GM19455 (cell line): ENCODE data around the gene CLEC4M.
"Not testable (repeated sequence)": the region's sequence is repeated elsewhere in the genome, so short reads cannot be mapped to it uniquely, and the experiment has no call there.

Source experiments
- ATAC-seq: cut with Tn5 transposase; IDR thresholded peaks from one replicate; pipeline ENCODE4 v1.9.1; 2021; ENCODE audit not compliant: unreplicated experiment

Gene CLEC4M

DNA sequence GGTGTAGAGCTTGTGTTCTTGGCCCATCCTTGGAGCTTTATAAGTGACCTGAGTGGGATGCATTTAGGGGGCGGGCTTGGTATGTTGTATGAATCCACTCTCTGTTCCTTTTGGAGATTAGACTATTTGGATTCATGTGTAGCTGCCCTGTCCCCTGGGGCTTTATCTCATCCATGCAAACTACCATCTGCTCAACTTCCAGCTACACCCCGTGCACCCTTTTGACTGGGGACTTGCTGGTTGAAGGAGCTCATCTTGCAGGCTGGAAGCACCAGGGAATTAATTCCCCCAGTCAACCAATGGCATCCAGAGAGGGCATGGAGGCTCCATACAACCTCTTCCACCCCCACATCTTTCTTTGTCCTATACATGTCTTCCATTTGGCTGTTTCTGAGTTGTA, 6.1 kb downstream of the CLEC4M start:
- no peak for ATAC-seq

DNA sequence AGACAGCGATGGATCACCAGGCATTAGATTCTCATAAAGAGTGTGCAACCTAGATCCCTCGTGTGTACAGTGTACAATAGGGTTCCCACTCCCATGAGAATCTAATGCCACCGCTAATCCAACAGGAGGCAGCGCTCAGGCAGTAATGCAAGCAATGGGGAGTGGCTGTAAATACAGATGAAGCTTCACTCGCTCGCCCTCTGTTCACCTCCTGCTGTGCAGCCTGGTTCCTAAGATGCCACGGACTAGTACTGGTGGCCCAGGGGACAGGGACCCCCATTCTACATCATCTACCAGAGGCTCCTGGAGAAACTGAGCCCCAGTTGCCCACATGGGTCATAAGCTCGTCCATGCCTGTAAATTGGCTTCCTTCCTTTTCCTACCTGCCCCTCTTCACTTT, 8.0 kb downstream of the CLEC4M start:
- no peak for ATAC-seq

DNA sequence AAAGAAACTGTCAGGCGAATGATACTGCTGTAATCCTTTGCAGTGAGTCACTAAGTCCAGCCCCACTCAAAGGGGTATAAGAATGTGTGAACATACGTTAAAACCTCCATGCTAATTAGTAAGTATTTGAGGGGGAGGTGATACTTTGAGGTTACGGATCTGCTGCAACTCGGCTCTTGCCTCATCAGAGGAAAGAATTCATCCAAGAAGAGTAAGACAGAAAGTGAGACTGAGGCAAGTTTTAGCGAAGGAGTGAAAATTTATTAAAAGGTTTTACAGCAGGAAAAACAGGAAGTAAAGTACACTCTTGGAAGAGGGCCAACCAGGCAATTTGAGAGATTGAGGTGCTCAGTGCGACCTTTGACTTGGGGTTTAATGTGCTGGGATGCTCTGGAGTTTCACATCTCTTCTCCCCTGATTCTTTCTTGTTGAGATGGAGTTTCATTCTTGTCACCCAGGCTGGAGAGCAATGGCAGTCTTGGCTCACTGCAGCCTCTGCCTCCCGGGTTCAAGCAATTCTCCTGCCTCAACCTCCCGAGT, 9.8 kb downstream of the CLEC4M start:
- ATAC-seq: no peak

DNA sequence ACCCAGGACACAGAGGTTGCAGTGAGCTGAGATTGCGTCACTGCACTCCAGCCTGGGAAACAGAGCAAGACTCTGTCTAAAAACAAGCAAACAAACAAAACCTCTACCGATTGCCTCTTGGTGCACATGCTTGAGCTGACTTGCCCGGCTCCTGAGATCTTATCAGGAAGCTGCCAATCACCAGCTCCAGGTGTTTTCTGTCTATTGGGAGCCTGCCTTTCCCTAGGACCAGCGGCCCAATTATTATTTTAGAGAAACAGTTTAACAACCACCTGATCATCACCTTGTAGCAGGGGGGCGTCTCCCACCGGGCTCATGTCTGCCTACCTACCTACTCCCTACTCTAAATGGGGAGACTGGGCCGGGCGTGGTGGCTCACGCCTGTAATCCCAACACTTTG, 10.8 kb downstream of the CLEC4M start:
- no peak for ATAC-seq

DNA sequence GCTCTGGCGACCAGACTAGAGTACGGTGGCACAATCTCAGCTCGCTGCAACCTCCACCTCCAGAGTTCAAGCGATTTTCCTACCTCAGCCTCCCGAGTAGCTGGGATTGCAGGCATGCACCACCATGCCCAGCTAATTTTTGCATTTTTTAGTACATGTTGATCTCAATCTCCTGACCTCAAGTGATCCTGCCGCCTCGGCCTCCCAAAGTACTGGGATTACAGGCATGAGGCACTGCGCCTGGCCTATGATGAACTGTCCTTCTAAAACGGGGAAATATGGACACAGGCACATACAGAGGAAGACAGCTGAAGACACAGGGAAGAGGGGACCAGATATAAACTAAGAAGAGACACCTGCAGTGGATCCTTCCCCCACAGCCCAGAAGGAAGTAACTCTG, 12.7 kb downstream of the CLEC4M start:
- no peak for ATAC-seq

DNA sequence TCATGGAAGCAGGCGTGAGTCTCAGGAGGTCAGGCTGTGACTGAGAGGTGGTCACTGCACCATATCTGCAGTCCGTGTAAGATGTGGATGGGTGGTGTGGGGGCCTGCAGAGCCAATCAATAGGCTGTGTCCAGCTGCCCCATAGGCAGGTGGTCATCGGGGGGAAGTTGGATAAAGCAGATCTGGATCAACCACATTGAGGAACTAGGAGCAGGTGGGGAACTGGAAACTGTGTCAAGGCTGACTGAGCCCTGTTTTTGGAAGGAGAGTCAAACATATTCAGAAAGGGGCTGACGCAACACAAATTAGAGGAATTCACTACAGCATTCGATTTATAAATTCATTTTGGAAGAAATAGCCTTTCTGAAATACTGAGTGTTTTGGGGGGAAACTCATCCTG, 15.0 kb downstream of the CLEC4M start:
- no peak for ATAC-seq

DNA sequence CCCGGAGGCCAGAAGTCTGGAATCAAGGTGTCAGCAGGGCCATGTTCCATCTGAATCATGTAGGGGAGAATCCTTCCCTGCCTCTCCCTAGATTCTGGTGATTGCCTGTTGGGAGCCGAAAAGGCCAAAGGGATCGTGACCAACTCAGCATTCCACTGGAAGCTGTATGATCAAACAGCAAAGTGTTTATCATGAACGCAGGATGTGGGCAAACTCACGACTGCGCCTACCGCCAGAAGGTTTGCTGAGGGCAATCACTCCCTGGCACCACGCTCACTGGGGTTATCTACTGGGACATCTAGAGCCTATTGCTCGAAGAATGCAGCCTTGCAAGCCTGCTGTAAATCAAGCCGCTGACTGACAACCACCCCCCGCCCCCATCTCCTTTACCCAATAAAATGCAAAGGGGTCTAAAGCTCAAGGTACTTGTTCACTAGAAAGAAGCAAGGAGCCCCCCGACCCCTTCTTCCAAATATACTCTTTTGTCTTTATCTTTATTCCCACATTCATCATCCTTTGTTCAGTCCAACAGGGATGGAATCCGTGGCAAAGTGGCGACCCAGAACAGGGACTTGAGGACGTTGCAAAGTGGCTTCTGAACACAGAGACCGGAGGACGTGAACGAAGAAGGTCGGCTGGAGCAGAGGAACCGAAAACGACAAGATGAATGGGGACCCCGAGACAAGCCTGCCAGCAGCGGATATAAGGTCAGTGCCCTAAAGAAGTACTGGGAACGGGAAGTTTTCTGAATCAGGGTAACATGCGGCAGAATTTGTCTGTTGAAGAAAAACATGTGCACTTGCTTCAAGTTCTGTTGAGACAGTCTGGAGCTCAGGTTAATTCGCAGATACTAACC, 16.8 kb downstream of the CLEC4M start:
- ATAC-seq: no peak

DNA sequence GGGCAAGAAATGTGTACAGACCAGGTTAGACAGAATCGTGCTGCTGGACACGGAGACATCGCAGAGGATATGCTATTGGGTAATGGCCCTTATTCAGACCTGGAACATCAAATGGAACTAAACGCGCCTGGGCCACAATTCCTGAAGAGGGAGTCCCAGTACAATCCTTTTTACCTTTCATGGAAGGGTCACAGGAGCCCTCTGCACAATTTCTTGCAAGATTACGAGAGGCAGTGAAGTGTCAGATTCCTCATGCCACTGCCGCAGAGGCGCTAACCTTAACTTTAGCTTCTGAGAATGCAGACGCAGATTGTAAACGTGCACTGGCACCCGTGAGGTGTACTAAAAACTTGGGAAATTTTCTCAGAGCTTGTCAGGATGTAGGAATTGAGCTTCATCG, 18.1 kb downstream of the CLEC4M start:
- ATAC-seq: no peak

DNA sequence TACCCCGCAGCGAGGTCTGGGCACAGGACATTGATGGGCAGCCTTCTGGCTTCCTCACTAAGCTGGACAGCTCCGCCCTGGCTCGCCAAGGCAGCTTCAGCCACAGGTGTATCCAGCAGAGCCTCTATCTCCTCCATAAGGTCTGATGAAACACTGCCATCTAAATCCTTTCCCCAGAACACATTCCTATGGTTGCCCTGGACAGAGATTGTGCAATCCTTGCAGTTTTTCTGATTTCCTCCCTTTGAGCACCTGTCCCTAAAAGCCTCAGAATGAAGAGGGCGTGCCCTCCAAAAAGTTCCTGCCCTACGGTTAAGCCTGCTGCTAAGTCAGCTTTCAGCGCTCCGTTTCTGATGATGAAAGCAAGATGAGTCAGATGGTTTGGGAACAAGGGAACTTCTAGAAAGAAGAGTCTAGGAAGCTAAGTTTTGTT, 21.0 kb downstream of the CLEC4M start:
- ATAC-seq: no peak

DNA sequence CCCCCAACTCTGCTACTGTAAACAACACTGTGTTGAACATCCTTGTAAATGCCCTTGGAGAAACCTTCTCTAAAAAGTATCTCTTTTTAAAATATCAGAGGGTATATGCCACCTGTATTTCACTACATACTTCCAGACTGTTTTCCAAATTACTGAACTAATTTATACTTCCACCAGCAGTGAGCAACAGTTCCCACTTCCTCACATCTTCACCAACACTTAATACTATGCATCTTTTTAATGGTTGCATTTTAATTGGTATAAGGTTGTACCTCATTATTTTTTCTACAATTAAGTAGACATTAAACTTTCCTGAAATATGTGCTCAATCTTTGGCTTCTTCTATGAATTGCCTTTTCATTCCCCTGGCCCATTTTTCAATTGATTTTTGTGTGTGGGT, 21.8 kb downstream of the CLEC4M start:
- ATAC-seq: no peak

DNA sequence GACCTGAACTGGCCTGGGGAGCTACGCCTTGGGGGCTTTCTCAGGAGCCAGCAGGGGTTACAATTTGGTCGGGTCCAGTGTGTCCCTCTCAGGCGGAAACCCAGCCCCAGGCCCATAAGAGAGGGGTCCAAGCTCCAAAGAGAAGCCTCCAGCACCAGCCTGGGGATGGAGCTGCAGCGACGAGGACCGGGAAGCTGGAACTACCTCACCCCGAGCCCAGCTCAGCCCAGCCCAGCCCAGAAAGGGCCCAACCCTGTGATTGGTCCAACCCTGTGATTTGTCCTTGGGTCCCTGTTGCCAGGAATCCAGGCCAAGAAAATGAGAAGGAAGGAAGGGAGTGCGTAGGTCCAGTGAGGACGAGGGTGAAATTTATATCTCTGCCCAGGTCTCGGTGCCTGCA, 24.1 kb downstream of the CLEC4M start:
- ATAC-seq: no peak

DNA sequence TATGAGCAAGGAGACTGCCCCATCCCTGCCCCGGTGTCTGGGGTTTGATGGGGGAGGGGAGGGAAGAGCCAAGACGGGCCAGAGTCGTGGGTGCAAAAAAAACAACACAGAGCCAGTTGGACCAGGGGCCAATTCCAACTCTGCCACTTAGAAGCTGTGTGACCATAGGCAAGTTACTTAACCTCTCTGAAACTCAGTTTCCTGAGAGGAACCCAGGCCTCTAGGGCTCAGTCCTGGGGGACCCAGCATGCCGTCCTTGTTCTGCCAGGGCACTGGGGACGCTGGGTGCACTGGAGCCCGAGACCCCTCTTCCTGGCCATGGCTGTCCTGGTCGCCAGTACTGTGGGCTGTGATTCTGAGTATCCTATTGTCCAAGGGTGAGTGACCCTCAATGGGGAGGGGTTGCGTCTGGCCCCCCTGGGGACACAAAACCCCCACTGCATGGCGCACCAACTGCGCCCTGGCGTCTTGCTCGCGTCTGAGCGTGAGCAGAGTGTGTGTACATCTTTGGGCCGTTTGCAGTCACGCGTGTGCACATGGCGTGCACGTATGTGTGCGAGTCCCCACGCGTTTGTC, 24.6 kb downstream of the CLEC4M start:
- no peak for ATAC-seq

DNA sequence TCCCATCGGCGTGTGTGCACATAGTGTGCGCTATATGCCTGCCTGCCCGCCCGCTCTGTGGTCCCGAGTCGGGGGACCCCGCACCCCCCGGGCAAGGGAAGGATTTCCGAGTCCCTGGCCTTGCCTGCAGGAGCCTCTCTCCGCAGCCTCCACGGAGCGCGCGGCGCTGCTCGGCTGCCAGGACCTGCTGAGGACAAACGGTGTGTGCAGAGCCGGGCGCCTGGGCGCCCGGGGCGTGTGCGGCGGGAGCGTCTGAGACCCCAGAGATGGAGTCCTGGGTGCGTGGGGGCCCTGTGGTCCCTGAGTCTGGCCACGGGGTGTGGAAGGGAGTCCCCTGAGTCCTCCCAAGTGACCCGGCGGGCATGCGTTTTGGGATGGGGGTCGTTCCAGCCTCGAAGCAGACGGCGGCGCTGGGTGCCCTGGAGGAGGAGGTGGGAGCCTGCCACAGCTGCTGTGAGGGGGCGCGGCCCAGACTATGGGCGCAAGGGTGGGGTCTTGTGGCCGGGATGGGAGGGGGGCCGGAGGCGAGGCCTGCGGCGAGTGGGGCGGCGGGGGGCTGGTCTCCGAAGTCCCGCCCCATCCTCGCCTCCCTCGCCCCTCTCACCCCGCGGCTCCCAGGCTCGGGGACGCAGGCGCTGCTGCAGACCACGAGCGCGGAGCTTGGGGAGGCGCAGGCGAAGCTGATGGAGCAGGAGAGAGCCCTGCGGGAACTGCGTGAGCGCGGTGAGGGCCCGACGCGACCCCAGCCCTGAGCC, 25.3 kb downstream of the CLEC4M start:
- ATAC-seq: no peak

DNA sequence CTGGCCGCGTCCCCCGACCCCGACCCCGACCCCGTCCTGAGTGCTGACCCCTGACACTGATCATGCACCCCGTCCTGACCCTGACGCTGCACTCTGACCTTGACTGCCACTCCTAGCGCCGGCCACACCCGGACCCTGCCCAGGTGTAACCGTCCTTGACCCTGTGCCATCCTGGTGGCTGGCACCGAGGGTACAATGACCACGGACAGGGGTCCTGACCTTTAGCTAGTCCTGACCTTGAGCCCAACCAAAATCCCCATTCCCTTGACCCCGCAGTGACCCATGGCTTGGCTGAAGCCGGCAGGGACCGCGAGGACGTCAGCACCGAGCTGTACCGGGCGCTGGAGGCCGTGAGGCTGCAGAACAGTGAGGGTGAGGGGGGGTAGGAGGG, 25.9 kb downstream of the CLEC4M start:
- ATAC-seq: no peak

DNA sequence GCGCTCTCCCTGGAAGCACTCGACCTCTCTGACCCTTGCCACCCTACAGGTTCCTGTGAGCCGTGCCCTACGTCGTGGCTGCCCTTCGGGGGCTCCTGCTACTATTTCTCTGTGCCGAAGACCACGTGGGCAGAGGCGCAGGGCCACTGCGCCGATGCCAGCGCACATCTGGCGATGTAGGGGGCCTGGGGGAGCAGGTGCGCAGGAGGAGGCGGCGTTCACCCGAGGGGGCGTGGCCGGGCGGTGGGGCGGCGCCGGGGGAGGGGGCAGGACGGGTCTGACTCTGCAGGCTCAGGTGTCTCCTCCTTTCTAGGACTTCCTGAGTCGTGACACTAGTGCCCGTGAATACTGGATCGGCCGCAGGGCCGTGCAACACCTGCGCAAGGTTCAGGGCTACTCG, 26.4 kb downstream of the CLEC4M start:
- ATAC-seq: no peak

DNA sequence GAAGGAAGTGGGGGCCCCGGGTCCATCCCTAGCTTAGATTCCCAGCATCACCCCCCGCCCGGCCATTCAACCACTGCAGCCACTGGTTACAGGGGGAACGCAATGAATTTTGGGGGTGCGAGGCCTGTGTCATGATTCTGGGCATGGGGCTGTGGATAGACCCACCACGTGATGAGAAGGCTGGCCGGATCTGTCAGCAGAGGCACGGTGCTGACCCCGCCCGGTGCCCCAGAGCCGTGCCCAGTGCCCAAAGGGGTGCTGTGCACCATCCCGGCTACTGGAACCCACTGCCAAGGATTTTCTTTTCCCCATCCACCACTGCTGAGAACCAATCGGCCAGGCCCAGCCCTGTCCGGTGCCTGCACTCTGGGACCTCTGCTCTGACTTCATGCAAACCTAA, 27.4 kb downstream of the CLEC4M start:
- no peak for ATAC-seq

DNA sequence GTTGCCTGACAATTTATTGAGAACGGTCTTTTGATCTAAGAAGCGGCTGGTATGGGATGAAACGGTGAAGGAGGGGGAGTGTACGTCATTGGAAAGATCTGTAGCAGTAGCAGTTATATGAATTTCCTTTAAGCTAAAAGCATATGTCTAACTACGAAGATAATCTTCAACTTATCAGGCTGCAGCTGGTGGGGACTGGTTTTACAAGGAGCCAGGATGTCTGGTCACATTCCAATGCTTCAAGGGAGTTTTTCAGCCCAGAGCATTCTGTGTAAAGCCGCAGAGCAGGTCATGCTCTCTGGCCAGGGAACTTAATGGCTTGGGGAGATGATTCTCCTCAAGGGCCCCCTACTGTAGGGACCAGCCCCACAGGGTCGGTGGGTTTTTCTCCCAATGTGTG, 29.2 kb downstream of the CLEC4M start:
- ATAC-seq: no peak

DNA sequence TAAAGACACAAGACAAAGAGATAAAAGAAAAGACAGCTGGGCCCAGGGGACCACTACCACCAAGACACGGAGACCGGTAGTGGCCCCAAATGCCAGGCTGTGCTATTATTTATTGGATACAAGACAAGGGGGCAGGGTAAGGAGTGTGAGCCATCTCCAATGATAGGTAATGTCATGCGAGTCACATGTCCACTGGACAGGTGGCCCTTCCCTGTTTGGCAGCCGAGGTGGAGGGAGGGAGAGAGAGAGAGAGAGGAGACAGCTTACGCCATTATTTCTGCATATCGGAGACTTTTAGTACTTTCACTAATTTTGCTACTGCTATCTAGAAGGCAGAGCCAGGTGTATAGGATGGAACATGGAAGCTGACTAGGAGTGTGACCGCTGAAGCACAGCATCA, 29.7 kb downstream of the CLEC4M start:
- not testable (repeated sequence) for ATAC-seq

DNA sequence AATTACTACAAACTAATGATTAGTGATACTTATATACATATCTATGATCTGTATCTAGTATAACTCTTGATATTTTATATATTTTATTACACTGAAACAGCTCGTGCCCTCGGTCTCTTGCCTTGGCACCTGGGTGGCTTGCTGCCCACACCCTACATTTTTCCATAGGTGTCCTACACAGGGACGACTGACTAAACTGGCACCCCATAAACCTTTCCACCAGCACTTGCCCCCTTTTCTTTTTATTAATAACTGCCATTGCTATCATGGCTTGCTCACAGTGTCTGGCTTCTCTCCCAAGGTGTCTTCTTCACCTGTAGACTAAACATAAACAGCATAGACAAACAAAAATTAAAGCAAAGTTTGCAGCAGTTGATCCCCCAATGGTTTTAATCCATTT, 30.4 kb downstream of the CLEC4M start:
- ATAC-seq: no peak

DNA sequence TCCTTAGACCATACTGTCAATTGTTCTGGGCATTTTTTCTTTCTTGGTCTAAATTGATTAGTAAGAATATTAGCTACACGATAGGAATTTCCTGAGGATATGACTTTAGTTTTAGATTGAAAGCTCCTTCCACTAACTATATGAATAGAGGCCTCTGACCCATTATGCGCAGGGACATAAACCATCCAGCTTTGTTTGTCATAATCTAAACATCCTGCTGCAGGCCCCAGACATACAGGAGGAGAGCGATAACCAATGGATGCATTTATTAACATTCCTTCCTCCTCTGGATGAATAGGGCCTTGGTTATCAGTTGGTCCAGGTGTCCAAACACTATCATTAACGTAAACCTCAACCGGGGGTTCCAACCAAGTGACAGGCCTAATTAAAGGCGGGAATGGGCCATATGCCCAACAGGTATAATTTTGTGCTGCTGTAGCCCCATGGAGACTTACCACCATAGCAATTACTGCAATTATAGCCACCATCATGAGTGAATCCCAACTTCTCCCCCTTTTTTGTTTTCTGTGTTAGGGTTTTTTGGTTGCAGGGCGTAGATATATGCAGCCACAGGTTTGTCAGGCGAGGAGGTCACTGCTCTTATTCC, 32.6 kb downstream of the CLEC4M start:
- ATAC-seq: no peak

DNA sequence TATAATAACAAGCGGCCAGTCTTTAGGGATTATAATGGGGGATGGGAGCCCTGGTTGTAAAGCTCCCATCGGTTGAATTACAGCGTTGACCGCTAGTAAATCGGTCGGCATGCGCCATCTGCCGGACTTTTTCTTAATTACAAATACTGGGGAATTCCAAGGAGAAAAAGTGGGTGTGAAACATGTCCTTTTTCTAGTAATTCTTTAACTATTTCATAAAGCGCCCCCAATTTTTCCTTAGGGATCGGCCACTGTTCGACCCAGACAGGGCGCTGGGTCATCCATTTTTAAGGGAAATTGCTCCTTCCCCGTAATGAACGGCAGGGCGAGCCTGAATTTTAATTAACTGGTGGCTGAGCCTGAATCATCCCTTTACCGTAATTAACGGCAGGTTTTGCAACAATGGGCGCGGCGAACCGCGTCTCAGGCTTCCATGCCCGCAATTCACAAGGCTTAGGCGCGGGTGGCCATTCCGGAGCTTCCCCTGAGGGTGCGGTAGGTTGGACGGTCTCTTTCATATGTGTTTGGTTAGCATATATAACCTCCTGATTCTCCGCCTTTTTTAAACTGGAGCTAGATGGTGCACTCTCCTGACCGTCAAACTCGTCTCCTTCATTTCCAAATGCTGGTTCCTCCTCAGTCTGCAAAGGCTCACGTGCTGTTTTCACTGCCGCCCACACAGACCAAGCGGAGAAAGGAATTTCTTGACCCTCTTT, 36.8 kb downstream of the CLEC4M start:
- no peak for ATAC-seq
